ENCODE measurements around the gene MTTP.

GRCh38 chr4:99634742-99635360 is 60.2 kb downstream of the MTTP start:
- TF ChIP-seq CTCF (IDR thresholded peaks at IDR 0.05) (no peak), POLR2A (IDR thresholded peaks at IDR 0.05) (no peak)

All from stomach (tissue), 4 donors.